Tibial nerve (tissue), 4 donors: ENCODE results near the gene PRSS16. TPM values are rescaled to one million over a fixed set of nuclear protein-coding genes. Genes with fewer than 3 reads are reported as not detected.
"Not testable (repeated sequence)": the region's sequence is repeated elsewhere in the genome, so short reads cannot be mapped to it uniquely, and the experiment has no call there.

ENCODE experiments used
- DNase-seq, 2 donors: peaks; one replicate each; pipeline ENCODE4 v3.0.0-alpha.2; 2019; ENCODE audit warnings: low spot score in 2 of 2
- H3K27ac ChIP-seq, 4 donors: fragments of 200-600 bp; sonication (generic) in 3 of 4; one replicate each; pipeline ENCODE4 v1.5.1; 2017 to 2019; ENCODE audit warnings: mild to moderate bottlenecking in 1 of 4
- H3K27me3 ChIP-seq, 2 donors: fragments of 200-600 bp; sonication (generic) in 1 of 2; one replicate each; pipeline versions ENCODE4 v1.5.1 to v1.6.0; 2017 to 2019
- H3K36me3 ChIP-seq, 3 donors: fragments of 200-600 bp; sonication (generic); one replicate each; pipeline ENCODE4 v1.5.1; 2018 to 2019
- H3K4me1 ChIP-seq, 4 donors: fragments of 200-600 bp; sonication (generic) in 3 of 4; one replicate each; pipeline ENCODE4 v1.5.1; 2017 to 2019
- H3K4me3 ChIP-seq, 4 donors: fragments of 200-600 bp; sonication (generic) in 3 of 4; one replicate each; pipeline ENCODE4 v1.5.1; 2017 to 2019; ENCODE audit warnings: mild to moderate bottlenecking in 1 of 4, moderate library complexity in 1 of 4
- H3K9me3 ChIP-seq, 4 donors: fragments of 200-600 bp; sonication (generic) in 3 of 4; one replicate each; pipeline ENCODE4 v1.5.1; 2017 to 2019
- CTCF ChIP-seq, 5 experiments: fragments of 200-600 bp in 3 of 5; fragments of 450-650 bp in 2 of 5; sonication (generic) in 3 of 5; IDR thresholded peaks; one replicate each; pipeline ENCODE4 v1.5.1; 2016 to 2019; ENCODE audit warnings: antibody characterized with exemption in 5 of 5, mild to moderate bottlenecking in 3 of 5, moderate library complexity in 2 of 5
- EP300 ChIP-seq, 2 donors: sonication (generic); formaldehyde crosslinking; IDR thresholded peaks; one replicate each; pipeline ENCODE4 v1.6.1; 2017; ENCODE audit warnings: antibody characterized with exemption in 2 of 2, mild to moderate bottlenecking in 1 of 2
- POLR2A ChIP-seq, 2 donors: fragments of 450-650 bp; IDR thresholded peaks; one replicate each; pipeline ENCODE4 v1.6.1; 2017; ENCODE audit warnings: antibody characterized with exemption in 2 of 2, mild to moderate bottlenecking in 2 of 2, moderate library complexity in 2 of 2
- WGBS, 2 donors: methylation state at CpG; one replicate each; pipeline ENCODE4 v1.1.5; 2018; 5-methylcytosine and 5-hydroxymethylcytosine counted together
- total RNA-seq, 4 donors: library from RNA; depleted of rRNA; stranded (reverse); fragments of >200 nt; gene quantifications; one replicate each; pipeline ENCODE4 v1.1.0, GENCODE V29; 2016

Gene PRSS16
- total RNA-seq, 4 donors from 2014 or later: not detected

DNA sequence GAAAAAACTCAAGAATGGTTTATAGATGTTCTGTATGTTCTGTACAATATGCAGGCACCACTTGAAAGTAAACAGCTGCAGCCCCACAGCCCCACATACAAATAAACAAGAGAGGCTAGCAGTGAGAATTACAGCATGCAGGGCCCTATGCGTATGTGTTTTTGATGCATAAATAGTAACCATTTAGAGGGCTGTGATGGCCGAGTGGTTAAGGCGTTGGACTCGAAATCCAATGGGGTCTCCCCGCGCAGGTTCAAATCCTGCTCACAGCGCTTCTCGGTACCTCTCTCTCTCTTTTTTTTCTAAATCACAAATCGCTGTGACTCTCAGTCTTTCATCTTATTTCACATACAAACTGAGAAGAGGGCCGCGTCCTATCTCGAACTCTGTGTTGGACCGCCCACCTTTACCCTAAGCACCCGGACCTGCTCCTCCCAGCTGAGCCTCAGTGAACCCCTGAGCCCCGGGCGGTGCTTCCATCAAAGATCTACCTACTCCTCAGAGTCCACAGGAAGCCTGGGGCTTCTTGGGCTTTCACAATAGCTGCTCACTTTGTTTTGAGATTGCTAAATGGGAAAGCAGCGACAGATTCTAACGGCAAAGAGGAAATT lies 37.7 kb upstream of the PRSS16 start:
- H3K36me3 ChIP-seq: no peaks in the 10 kb centered on the region
- peaks cover 0 to 13% (median 0%) of the 10 kb centered on the region in 4 donors for H3K4me1 ChIP-seq
- no peak for DNase-seq
- WGBS, 2 donors: 79 to 80% methylated on average over 18 of the region's 18 CpGs
- peaks cover 0 to 13% (median 0%) of the 10 kb centered on the region in 4 donors for H3K9me3 ChIP-seq
- TF ChIP-seq EP300 (IDR thresholded peaks at IDR 0.05) (no peak), POLR2A (IDR thresholded peaks at IDR 0.05) (no peak), CTCF (IDR thresholded peaks at IDR 0.05) (no peak)
- H3K27me3 ChIP-seq: peaks cover 0 to 57% of the 10 kb centered on the region in 2 donors
- H3K27ac ChIP-seq: no peak overlapping the region
- no peak overlapping the region for H3K4me3 ChIP-seq

DNA sequence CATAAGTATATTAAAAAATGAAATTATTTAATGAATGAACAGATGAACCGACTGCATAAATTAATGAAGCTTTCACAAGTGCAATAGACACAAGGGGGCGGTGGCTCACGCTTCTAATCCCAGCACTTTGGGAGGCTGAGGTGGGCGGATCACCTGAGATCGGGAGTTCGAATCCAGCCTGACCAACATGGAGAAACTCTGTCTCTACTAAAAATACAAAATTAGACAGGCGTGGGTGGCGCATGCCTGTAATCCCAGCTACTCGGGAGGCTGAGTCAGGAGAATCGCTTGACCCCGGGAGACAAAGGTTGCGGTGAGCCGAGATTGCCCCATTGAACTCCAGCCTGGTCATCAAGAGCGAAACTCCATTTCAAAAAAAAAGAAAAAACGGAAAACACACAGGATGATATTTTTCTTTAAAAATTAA lies 34.4 kb upstream of the PRSS16 start:
- Histone ChIP-seq H3K9me3 (peaks cover 0 to 30% (median 0%) of the 10 kb centered on the region in 4 donors), H3K27me3 (peaks cover 0 to 28% of the 10 kb centered on the region in 2 donors)
- DNase-seq, H3K27ac ChIP-seq, H3K4me1 ChIP-seq, H3K4me3 ChIP-seq, H3K36me3 ChIP-seq: not testable (repeated sequence)
- WGBS, 2 donors: 82 to 85% methylated on average over 15 of the region's 15 CpGs

DNA sequence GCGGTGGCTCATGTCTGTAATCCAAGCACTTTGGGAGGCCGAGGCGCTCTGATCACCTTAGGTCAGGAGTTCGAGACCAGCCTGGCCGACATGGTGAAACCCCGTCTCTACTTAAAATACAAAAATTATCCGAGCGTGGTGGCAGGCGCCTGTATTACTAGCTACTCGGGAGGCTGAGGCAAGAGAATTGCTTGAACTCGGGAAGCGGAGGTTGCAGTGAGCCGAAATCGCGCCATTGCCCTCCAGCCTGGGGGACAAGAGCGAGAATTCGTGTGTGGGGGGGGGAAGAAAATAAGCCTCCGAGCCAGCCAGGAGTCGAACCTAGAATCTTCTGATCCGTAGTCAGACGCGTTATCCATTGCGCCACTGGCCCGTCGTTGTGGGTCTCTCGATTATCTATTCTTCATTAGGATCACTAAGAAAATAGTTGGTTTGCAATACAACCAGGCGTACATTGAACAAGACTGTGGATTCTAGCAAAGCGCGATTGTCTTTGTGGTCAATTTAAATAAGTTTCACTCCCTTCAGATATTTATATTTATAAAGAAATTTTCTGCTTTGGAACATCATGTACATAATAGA lies 33.9 kb upstream of the PRSS16 start:
- no peak overlapping the region for H3K27ac ChIP-seq
- H3K27me3 ChIP-seq: peaks cover 0 to 23% of the 10 kb centered on the region in 2 donors
- peaks cover 0 to 34% (median 0%) of the 10 kb centered on the region in 4 donors for H3K9me3 ChIP-seq
- no peaks in the 10 kb centered on the region for H3K36me3 ChIP-seq
- TF ChIP-seq EP300 (IDR thresholded peaks at IDR 0.05) (no peak), CTCF (IDR thresholded peaks at IDR 0.05) (no peak), POLR2A (IDR thresholded peaks at IDR 0.05) (no peak)
- WGBS, 2 donors: 35 to 43% methylated on average over 27 to 29 of the region's 29 CpGs
- no peak overlapping the region for H3K4me3 ChIP-seq
- H3K4me1 ChIP-seq: peaks cover 0 to 3% (median 0%) of the 10 kb centered on the region in 4 donors
- no peak for DNase-seq

DNA sequence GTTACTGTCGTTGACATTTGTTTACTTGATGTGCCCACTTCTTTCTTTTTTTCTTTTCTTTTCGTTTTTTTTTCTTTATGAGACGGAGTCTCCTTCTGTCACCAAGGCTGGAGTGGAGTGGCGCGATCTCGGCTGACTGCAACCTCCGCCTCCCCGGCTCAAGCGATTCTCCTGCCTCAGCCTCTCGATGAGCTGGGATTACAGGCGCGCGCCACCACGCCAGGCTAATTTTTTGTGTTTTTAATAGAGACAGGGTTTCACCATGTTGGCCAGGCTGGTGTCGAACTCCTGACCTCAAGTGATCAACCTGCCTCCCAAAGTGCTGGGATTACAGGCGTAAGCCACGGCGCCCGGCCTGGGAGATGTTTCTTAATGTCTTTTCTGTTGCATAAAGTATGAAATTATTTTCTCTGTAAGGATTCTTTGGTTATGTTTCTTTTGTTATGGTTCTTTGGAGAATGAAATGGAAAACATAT lies 33.3 kb upstream of the PRSS16 start:
- Histone ChIP-seq H3K4me3 (no peak overlapping the region), H3K4me1 (peaks cover 0 to 3% (median 0%) of the 10 kb centered on the region in 4 donors), H3K27me3 (peaks cover 0 to 18% of the 10 kb centered on the region in 2 donors), H3K27ac (no peak overlapping the region), H3K9me3 (peaks cover 0 to 34% (median 0%) of the 10 kb centered on the region in 4 donors), H3K36me3 (no peaks in the 10 kb centered on the region)
- no peak for TF ChIP-seq CTCF (IDR thresholded peaks at IDR 0.05)
- no peak for TF ChIP-seq POLR2A (IDR thresholded peaks at IDR 0.05)
- TF ChIP-seq EP300 (IDR thresholded peaks at IDR 0.05): no peak
- WGBS, 2 donors: 30 to 49% methylated on average over 19 of the region's 19 CpGs
- no peak for DNase-seq

GRCh38 chr6:27216874-27217273 lies 30.6 kb upstream of the PRSS16 start:
- H3K4me3 ChIP-seq: no peak overlapping the region
- H3K27me3 ChIP-seq: peaks cover 0 to 17% of the 10 kb centered on the region in 2 donors
- H3K36me3 ChIP-seq: no peaks in the 10 kb centered on the region
- no peak for TF ChIP-seq POLR2A (IDR thresholded peaks at IDR 0.05)
- TF ChIP-seq CTCF (IDR thresholded peaks at IDR 0.05): no peak
- TF ChIP-seq EP300 (IDR thresholded peaks at IDR 0.05): no peak
- peaks cover 0 to 3% (median 0%) of the 10 kb centered on the region in 4 donors for H3K4me1 ChIP-seq
- DNase-seq: no peak
- peaks cover 0 to 27% (median 0%) of the 10 kb centered on the region in 4 donors for H3K9me3 ChIP-seq
- WGBS, 2 donors: 94 to 95% methylated on average over 21 of the region's 21 CpGs
- H3K27ac ChIP-seq: no peak overlapping the region

- not testable (repeated sequence) for H3K4me1 ChIP-seq, H3K36me3 ChIP-seq, H3K27me3 ChIP-seq, H3K9me3 ChIP-seq, H3K4me3 ChIP-seq, H3K27ac ChIP-seq, DNase-seq
- 92 to 94% methylated on average over 15 of the region's 15 CpGs for WGBS, 2 donors
Measured at GRCh38 chr6:27222971-27223370, 24.5 kb upstream of the PRSS16 start.
